PFSK-1 (cell line): Measurements from ENCODE around the gene MED26.

ENCODE experiments used
- FOXP2 ChIP-seq: optimal IDR thresholded peaks from 2 replicates; pipeline ENCODE3; 2011; ENCODE audit warnings: borderline replicate concordance, control low read depth, inconsistent platforms; ENCODE audit not compliant: insufficient read depth; ENCODE audit errors: extremely low read length, extremely low read depth
- SIN3A ChIP-seq: IDR thresholded peaks from 2 replicates; pipeline ENCODE4 v1.6.1; 2012; ENCODE audit warnings: mild to moderate bottlenecking, low read length, moderate library complexity, borderline replicate concordance; ENCODE audit not compliant: insufficient read depth

DNA sequence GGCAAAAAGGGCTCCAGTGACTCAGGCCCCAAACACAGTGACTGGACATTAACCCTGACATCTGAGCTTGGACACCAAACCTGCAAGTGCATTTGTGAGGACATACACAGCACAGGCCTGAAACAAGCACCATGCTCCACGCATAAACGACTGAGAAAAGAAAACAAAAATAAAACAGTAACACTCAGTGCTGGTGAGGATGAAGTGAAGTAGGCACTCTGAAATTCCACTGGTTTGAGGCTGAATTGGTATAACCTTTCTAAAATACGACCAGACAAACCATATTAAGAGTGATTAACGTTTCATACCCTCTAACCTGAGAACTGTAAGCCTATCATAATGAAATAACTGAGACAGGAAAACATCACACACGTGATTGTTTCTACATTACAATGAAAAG, 61.3 kb downstream of the MED26 start:
- TF ChIP-seq FOXP2: no peak
- no peak for TF ChIP-seq SIN3A
